ENCODE data around the gene ZSWIM7. TPM values are rescaled to one million over a fixed set of nuclear protein-coding genes. Genes with fewer than 3 reads are reported as not detected.

The ZSWIM7 gene
- total and polyA plus RNA-seq, 2 experiments from 2014 or later = 16.3 to 50.4 TPM

GRCh38 chr17:16026895-16027294 lies 27.4 kb upstream of the ZSWIM7 start:
- no peak overlapping the region for H3K27ac ChIP-seq (ENCODE audit: low read depth)
- peaks cover 19% of the 10 kb centered on the region; the same call in 1 of the 2 replicates for H3K79me2 ChIP-seq (replicated peaks; ENCODE audit: insufficient read depth)
- H3K4me3 ChIP-seq = no peak overlapping the region
- no peak for TF ChIP-seq NANOG (IDR thresholded peaks at IDR 0.05; ENCODE audit: borderline replicate concordance)
- TF ChIP-seq CTCF (conservative IDR thresholded peaks at IDR 0.05; ENCODE audit: low read depth in 2 of 2) = no peak
- TF ChIP-seq ETS1 (IDR thresholded peaks at IDR 0.05) = no peak
- TF ChIP-seq ZNF462 (CRISPR knock-in tag; IDR thresholded peaks at IDR 0.05) = no peak
- TF ChIP-seq CREB1 (CRISPR knock-in tag; IDR thresholded peaks at IDR 0.05; ENCODE audit: low read depth) = no peak
- TF ChIP-seq EZH2 (IDR thresholded peaks at IDR 0.05; ENCODE audit: low read depth, unreplicated experiment) = no peak
- no peak for TF ChIP-seq EZH2phosphoT487 (IDR thresholded peaks at IDR 0.05; ENCODE audit: unreplicated experiment)
- no peak for TF ChIP-seq STAT1 (IDR thresholded peaks at IDR 0.05; ENCODE audit: unreplicated experiment)
- no peak for TF ChIP-seq POLR2AphosphoS5 (IDR thresholded peaks at IDR 0.05; ENCODE audit: low read depth)
- TF ChIP-seq REST (IDR thresholded peaks at IDR 0.05; ENCODE audit: unreplicated experiment) = no peak
- no peak for TF ChIP-seq JUNB (IDR thresholded peaks at IDR 0.05; ENCODE audit: unreplicated experiment)
- no peak for TF ChIP-seq ZNF114 (CRISPR knock-in tag; IDR thresholded peaks at IDR 0.05)
- TF ChIP-seq ZNF331 (CRISPR knock-in tag; IDR thresholded peaks at IDR 0.05; ENCODE audit: low read depth) = no peak
- peaks cover 7% of the 10 kb centered on the region for H3K27me3 Mint-ChIP-seq (ENCODE audit: insufficient read depth, low read depth, poor library complexity)
- H3K36me3 Mint-ChIP-seq (ENCODE audit: low read depth) = peaks cover 86% of the 10 kb centered on the region
- H3K4me2 ChIP-seq = no peak overlapping the region
- no peak overlapping the region for H3K27ac Mint-ChIP-seq
- no peaks in the 10 kb centered on the region for H3K27me3 ChIP-seq (ENCODE audit: insufficient read depth)
- ATAC-seq = no peak
- no peaks in the 10 kb centered on the region for H3F3A ChIP-seq (replicated peaks; ENCODE audit: low read depth)
- peaks cover 22% of the 10 kb centered on the region for H4K20me1 ChIP-seq (replicated peaks; ENCODE audit: insufficient read depth)
- no peak overlapping the region for H2AFZ ChIP-seq
- H3K4me1 Mint-ChIP-seq = peaks cover 4% of the 10 kb centered on the region; the same call in 1 of the 3 replicates
- no peaks in the 10 kb centered on the region for H3K9me2 ChIP-seq (ENCODE audit: insufficient read depth)
- H3K4me1 ChIP-seq (ENCODE audit: insufficient read depth) = no peaks in the 10 kb centered on the region
- no peak overlapping the region for H3K4me3 Mint-ChIP-seq
- H3K36me3 ChIP-seq (ENCODE audit: insufficient read depth) = peaks cover 55% of the 10 kb centered on the region
- no peak for DNase-seq (ENCODE audit: low spot score)
- H3K9me3 Mint-ChIP-seq = no peaks in the 10 kb centered on the region
